Measurements from ENCODE around the gene REXO1.
"Not testable (repeated sequence)": the region's sequence is repeated elsewhere in the genome, so short reads cannot be mapped to it uniquely, and the experiment has no call there.

Gene REXO1

GRCh38 chr19:1848399-1849131 is at the start of gene REXO1:
Gene REXO1 (minus strand): TSS chr19:1848483. CDS start chr19:1848358, 125 bp downstream.
- peak; percentile 98 to 99 for DNase-seq

GRCh38 chr19:1896508-1896907 is 48.2 kb upstream of the REXO1 start:
- DNase-seq = no peak

- DNase-seq = no peak
These were observed 45.5 kb upstream of the REXO1 start for GRCh38 chr19:1893791-1894190.

GRCh38 chr19:1889907-1890306 is 41.6 kb upstream of the REXO1 start:
- DNase-seq = no peak

GRCh38 chr19:1888385-1888784 is 40.1 kb upstream of the REXO1 start:
- no peak for DNase-seq

- DNase-seq = not testable (repeated sequence)
These were observed 38.1 kb upstream of the REXO1 start for GRCh38 chr19:1886360-1886759.

- DNase-seq = peak; percentile 92 to 93
These were observed 37.3 kb upstream of the REXO1 start, which contains the start of gene ABHD17A for GRCh38 chr19:1885398-1886119. Gene ABHD17A (minus strand): TSS chr19:1885496. CDS start chr19:1881566, 3,930 bp downstream.

GRCh38 chr19:1884719-1885334 is 36.5 kb upstream of the REXO1 start:
- no peak for DNase-seq

- DNase-seq = no peak
These were observed 36.0 kb upstream of the REXO1 start for GRCh38 chr19:1884291-1884718.

- no peak for DNase-seq
These were observed 35.5 kb upstream of the REXO1 start for GRCh38 chr19:1883784-1884183.

- no peak for DNase-seq
These were observed 34.8 kb upstream of the REXO1 start for GRCh38 chr19:1882786-1883692.

- DNase-seq = peak; percentile 50 to 54
These were observed 34.0 kb upstream of the REXO1 start for GRCh38 chr19:1882089-1882785.

- DNase-seq = not testable (repeated sequence)
These were observed 33.3 kb upstream of the REXO1 start for GRCh38 chr19:1881393-1882088.

GRCh38 chr19:1880611-1881392 is 32.5 kb upstream of the REXO1 start:
- no peak for DNase-seq

- not testable (repeated sequence) for DNase-seq
These were observed 31.7 kb upstream of the REXO1 start for GRCh38 chr19:1879982-1880381.

GRCh38 chr19:1878583-1878982 is 30.3 kb upstream of the REXO1 start:
- not testable (repeated sequence) for DNase-seq

GRCh38 chr19:1877280-1877660 is 29.0 kb upstream of the REXO1 start:
- not testable (repeated sequence) for DNase-seq

GRCh38 chr19:1876496-1877279 is 28.4 kb upstream of the REXO1 start:
- not testable (repeated sequence) for DNase-seq
